ENCODE measurements around the gene IRF3.

GRCh38 chr19:49642492-49643035, 23.1 kb downstream of the IRF3 start:
- no peak for TF ChIP-seq CTCF (IDR thresholded peaks at IDR 0.05)
- no peak for TF ChIP-seq ZFX (IDR thresholded peaks at IDR 0.05; ENCODE audit: borderline replicate concordance)
